ENCODE data around the gene TOMM22.

The TOMM22 gene

GRCh38 chr22:38728871-38729796 lies 47.4 kb downstream of the TOMM22 start:
- intact Hi-C loops (cut with DNase I): no loop called here
- peak in 1 of 42 donors; percentile 17 for DNase-seq

- intact Hi-C loops (cut with DNase I): no loop called here
- peak in 1 of 42 donors; percentile 22 for DNase-seq
These were observed 48.2 kb downstream of the TOMM22 start for GRCh38 chr22:38729946-38730345.

DNA sequence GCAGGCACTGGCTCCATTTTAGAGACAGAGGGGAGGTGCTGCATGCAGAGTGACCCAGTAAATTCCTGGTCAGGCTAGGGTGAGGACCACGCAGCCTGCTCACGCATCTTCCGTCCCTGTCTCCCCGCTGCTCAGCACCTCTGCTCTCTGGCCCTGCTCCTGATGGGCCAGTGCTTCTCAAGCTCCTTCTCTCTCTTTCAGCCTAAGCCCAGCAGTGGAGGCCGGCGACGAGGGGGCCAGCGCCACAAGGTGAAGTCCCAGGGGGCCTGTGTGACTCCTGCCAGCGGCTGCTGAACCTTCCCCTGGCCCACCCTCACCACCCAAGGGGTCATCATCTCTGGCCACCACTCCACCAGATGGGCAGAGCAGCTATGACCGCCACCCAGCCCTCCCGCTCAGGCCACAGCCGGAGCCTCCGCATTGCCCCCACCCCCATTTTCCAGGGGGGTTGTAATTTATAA lies 48.7 kb downstream of the TOMM22 start:
- intact Hi-C loops (cut with DNase I): no loop called here
- peak in 1 of 42 donors; percentile 18 for DNase-seq

- peak in 1 of 42 donors; percentile 33 for DNase-seq
- intact Hi-C loops (cut with DNase I): no loop called here
These were observed 50.0 kb downstream of the TOMM22 start for GRCh38 chr22:38731703-38732161.

GRCh38 chr22:38732251-38732815 lies 50.6 kb downstream of the TOMM22 start:
- peak in 5 of 42 donors; percentile 23 to 60 (median 50) for DNase-seq
- intact Hi-C loops (cut with DNase I): no loop called here

DNA sequence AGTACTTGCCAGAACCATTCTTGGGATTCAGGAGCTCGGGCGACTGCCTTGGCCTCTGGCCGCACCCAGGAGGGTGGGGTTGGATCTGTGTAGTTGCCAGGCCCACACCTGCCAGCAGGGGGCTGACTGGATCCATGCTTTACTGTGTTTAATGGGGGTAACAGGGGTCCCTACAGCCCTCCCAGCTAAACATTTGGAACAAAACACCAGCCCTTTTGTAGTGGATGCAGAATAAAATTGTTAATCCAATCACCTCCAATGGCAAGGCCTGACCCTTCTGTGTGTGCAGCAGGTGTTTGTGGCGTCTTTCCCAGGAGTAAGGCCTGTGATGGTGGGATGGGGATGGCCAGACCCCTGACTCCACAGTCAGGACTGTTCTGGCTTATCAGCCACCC lies 51.6 kb downstream of the TOMM22 start:
- peak in 37 of 42 donors; percentile 54 to 87 (median 72) for DNase-seq
- intact Hi-C loops (cut with DNase I): no loop called here

DNA sequence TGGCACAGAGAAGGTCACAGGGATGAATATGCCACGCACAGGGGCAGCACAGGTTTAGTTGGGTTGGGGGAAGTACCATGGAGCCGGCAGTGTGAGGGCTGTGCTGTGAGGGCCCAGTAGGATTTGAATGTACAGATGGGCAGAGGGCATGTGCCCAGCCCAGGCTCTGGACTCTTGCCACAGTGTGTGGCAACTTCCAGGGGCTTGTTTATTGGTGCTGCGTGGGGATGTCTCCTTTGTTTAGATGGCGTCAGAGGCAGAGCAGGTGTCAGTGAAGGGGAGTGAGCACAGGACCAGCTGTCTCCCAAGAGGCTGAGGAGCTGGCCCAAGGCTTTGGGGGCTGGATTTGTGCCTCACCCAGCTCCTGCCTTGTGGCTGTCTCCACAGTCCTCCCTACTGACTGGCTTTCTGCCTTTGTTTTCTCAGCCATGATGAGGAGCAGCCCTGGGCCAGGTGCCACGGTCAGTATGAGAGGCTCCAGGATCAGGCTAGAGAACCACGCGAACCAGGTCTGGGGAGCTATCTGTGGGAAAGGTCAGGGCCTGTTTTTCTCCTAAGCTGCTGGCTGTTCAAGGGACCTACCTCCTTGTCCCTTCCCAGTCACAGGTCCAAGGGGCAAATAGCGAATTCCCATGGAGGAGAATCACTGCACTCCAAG lies 52.1 kb downstream of the TOMM22 start:
- intact Hi-C loops (cut with DNase I): no loop called here
- DNase-seq: peak; percentile 65 to 95 (median 88)

DNA sequence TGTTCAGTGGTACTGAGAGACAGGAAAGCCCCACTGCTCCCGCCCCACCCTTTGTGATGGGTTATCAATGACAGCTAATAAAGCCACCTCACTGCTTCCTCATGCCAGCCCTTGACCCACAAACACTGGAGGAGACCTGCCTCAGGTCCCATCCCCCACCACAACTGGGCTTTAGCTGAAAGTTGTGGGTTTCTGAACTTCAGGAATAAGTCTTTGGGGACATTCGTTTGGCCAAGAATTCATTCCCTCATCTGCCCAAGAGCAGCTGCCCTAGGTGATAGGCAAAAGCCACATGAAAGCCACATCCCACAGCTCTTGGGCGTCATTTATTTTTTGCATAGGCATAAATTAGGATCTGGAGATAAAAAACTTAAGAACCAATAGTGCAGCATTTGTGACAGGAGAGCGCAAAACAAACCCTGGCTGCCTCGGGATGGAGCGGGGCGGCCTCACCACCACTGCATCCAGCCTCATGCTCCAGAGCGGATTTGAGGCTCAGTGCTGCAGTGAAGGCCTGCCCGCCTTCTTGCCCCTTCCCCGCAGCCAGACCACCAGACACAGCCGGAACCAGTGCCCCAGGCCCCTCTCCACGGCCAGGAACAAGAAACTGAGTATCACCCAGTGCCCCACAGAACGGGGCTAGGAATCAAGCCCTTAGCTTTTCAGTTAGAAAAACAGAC lies 52.8 kb downstream of the TOMM22 start:
- DNase-seq: peak in 4 of 42 donors; percentile 15 to 34 (median 22)
- intact Hi-C loops (cut with DNase I): no loop called here
